HCT116 (cell line): ENCODE data around the gene TUBB4A.
"Not testable (repeated sequence)": the region's sequence is repeated elsewhere in the genome, so short reads cannot be mapped to it uniquely, and the experiment has no call there.

Source experiments
- ELF1 ChIP-seq: IDR thresholded peaks from 2 replicates; pipeline ENCODE4 v1.6.1; 2012; ENCODE audit warnings: low read depth, borderline replicate concordance
- EZH2phosphoT487 ChIP-seq: fragments of 200-600 bp; IDR thresholded peaks from 2 replicates; pipeline ENCODE4 v1.6.1; 2018; ENCODE audit warnings: antibody characterized with exemption, borderline replicate concordance
- POLR2A ChIP-seq: IDR thresholded peaks from 2 replicates; pipeline ENCODE4 v1.7.0; 2011; ENCODE audit warnings: borderline replicate concordance; ENCODE audit not compliant: insufficient read depth, insufficient read length; ENCODE audit errors: extremely low read depth
- SIN3A ChIP-seq: IDR thresholded peaks from 2 replicates; pipeline ENCODE4 v1.6.1; 2012; ENCODE audit warnings: low read depth
- ZFX ChIP-seq: fragments of 450-650 bp; IDR thresholded peaks from 2 replicates; pipeline ENCODE4 v1.6.1; 2017
- ZNF274 ChIP-seq: fragments of 200-500 bp; sonication (Bioruptor generic); IDR thresholded peaks from 2 replicates; pipeline ENCODE4 v1.6.1; 2014; ENCODE audit warnings: mild to moderate bottlenecking, low read depth, low read length, inconsistent platforms
- TF ChIP-seq, protein P1 (sequence below), 3 experiments: fragments of 200-600 bp in 1 of 3; sonication (generic) in 1 of 3; IDR thresholded peaks in 2 of 3; conservative IDR thresholded peaks in 1 of 3; 2 replicates each; pipeline ENCODE4 v1.5.1; 2012 to 2017; ENCODE audit warnings: low read depth in 2 of 3, low read length in 2 of 3, antibody characterized with exemption in 1 of 3, borderline replicate concordance in 1 of 3, control low read depth in 1 of 3, mild to moderate bottlenecking in 1 of 3, mixed read lengths in 1 of 3, mixed run types in 1 of 3, moderate library complexity in 1 of 3; ENCODE audit not compliant: insufficient read depth in 1 of 3

DNA sequence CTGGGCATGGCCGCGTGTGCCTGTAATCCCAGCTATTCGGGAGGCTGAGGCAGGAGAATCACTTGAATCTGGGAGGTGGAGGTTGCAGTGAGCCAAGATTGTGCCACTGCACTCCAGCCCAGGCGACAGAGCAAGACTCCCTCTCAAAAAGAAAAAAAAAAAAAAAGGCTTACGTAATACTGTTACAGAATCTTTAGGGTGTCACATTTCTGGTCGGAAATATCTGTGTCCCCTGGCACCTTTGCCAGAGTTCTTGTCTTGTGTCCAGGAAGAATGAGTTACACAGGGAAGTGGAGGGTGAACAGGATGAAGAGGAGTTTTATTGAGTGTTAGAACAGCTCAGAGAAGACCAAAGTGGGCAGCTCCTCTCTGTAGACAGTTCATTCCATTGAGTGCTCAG lies 48.6 kb upstream of the TUBB4A start:
- TF ChIP-seq ELF1, POLR2A, EZH2phosphoT487, ZNF274, ZFX, SIN3A: not testable (repeated sequence)
- TF ChIP-seq, protein P1, sequence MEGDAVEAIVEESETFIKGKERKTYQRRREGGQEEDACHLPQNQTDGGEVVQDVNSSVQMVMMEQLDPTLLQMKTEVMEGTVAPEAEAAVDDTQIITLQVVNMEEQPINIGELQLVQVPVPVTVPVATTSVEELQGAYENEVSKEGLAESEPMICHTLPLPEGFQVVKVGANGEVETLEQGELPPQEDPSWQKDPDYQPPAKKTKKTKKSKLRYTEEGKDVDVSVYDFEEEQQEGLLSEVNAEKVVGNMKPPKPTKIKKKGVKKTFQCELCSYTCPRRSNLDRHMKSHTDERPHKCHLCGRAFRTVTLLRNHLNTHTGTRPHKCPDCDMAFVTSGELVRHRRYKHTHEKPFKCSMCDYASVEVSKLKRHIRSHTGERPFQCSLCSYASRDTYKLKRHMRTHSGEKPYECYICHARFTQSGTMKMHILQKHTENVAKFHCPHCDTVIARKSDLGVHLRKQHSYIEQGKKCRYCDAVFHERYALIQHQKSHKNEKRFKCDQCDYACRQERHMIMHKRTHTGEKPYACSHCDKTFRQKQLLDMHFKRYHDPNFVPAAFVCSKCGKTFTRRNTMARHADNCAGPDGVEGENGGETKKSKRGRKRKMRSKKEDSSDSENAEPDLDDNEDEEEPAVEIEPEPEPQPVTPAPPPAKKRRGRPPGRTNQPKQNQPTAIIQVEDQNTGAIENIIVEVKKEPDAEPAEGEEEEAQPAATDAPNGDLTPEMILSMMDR (IDR thresholded peaks at IDR 0.05 in 2 of 3, conservative IDR thresholded peaks at IDR 0.05 in 1 of 3; ENCODE audit: borderline replicate concordance in 1 of 3, insufficient read depth in 1 of 3, low read depth in 2 of 3, low read length in 2 of 3), result not testable (repeated sequence)
